NT2/D1 (cell line): Measurements from ENCODE around the gene DUXB.

ENCODE experiments used
- DNase-seq: peaks from one replicate; pipeline ENCODE4 v3.0.0-alpha.2; 2011; ENCODE audit warnings: low read depth, low spot score
- H3K27me3 ChIP-seq: 2 replicates; pipeline ENCODE4 v1.6.0; 2011; ENCODE audit warnings: mild to moderate bottlenecking; ENCODE audit not compliant: insufficient read length, insufficient read depth
- H3K36me3 ChIP-seq: 2 replicates; pipeline ENCODE4 v1.6.1; 2011; ENCODE audit warnings: mild to moderate bottlenecking, low read length, mixed read lengths; ENCODE audit not compliant: insufficient read depth, insufficient read length
- H3K4me1 ChIP-seq: 2 replicates; pipeline ENCODE4 v1.5.1; 2011; ENCODE audit not compliant: insufficient read depth, insufficient read length
- H3K4me3 ChIP-seq: 2 replicates; pipeline ENCODE4 v1.5.1; 2011; ENCODE audit warnings: low read depth; ENCODE audit not compliant: insufficient read length
- H3K9ac ChIP-seq: 2 replicates; pipeline ENCODE4 v1.6.0; 2011; ENCODE audit warnings: low read depth; ENCODE audit not compliant: insufficient read length
- H3K9me3 ChIP-seq: 2 replicates; pipeline ENCODE4 v1.5.1; 2011; ENCODE audit warnings: mild to moderate bottlenecking, low read length; ENCODE audit not compliant: insufficient read depth
- SUZ12 ChIP-seq: IDR thresholded peaks from 2 replicates; pipeline ENCODE4 v1.6.1; 2011; ENCODE audit not compliant: insufficient read length, insufficient read depth; ENCODE audit errors: extremely low read depth
- YY1 ChIP-seq: IDR thresholded peaks from 2 replicates; pipeline ENCODE4 v1.6.1; 2011; ENCODE audit not compliant: insufficient read length, insufficient read depth
- ZNF274 ChIP-seq: IDR thresholded peaks from 2 replicates; pipeline ENCODE4 v1.6.1; 2011; ENCODE audit warnings: mild to moderate bottlenecking, low read depth, low read length

DUXB gene

DNA sequence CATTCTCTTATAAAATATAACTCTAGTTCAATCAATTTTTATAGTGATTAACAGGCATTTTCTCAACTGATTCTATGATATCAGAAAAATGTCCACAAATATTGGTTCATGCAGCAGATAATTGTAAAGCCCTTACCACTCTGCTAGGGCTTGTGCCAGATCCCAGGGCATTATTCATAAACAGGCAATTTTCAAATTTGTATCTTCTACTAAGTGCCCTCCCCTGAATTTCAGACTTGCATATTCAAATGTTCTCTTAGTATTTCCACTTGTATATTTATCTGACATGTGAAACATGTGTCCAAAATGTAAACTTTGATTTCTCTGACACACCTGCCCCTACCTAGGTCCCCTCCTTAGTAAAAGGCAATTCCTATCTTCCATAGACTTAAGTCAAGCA is 33.8 kb downstream of the DUXB start:
- no peaks in the 10 kb centered on the region for H3K27me3 ChIP-seq
- no peak overlapping the region for H3K4me3 ChIP-seq
- no peaks in the 10 kb centered on the region for H3K9me3 ChIP-seq
- H3K36me3 ChIP-seq = no peaks in the 10 kb centered on the region
- H3K4me1 ChIP-seq = no peaks in the 10 kb centered on the region
- H3K9ac ChIP-seq = no peak overlapping the region
- DNase-seq = no peak
- no peak for TF ChIP-seq YY1
- no peak for TF ChIP-seq ZNF274
- no peak for TF ChIP-seq SUZ12

DNA sequence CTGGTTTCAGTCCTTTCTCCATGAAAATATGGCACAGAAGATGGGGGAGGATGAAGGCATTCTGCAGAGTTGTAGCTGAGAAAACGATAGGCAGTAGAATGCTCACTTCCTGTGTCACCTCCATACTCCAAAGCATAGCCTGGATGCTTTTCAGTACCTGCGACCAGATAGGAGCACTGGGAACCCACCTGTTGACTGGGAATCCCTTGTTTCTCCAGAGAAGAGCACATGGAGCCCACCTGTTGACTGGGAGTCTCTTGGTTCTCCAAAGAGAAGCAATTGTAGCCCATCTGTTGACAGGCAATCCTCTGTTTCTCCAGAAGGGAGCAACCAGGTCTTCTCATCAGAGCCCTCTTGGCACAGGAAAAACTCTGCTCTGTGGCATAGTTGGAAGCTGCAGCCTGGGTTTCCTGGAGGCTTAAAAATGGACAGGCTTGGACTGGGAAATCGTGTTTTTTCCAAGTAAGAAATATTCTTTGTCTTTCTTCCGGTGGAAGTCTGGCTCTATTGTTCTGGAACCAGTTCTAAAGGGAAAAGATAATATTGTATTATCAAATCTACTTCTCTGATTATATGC is 40.4 kb downstream of the DUXB start:
- Histone ChIP-seq H3K9me3 (no peaks in the 10 kb centered on the region), H3K4me1 (no peaks in the 10 kb centered on the region), H3K4me3 (no peak overlapping the region), H3K9ac (no peak overlapping the region), H3K36me3 (peaks cover 35% of the 10 kb centered on the region), H3K27me3 (no peaks in the 10 kb centered on the region)
- no peak for TF ChIP-seq ZNF274
- TF ChIP-seq SUZ12 = no peak
- no peak for TF ChIP-seq YY1
- DNase-seq = no peak

DNA sequence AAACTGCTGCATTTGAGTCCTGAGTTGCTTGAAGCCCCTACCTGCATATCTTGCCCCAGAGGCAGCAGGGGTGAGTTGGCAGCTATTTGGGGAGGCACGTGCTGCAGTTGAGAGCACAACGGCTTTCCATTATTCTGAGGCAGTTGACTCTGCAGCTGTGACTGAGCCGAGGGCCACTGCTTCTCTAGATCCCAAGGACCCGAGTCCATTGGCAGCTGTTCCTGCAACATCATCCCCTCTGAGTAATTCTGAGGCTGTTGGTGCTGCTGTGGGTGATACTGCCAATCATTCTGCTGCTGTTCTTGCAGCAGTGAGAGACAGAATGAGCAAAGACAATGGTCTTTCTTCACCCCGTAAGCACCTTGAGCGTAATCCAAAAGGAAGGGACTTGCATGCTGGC is 40.9 kb downstream of the DUXB start:
- no peaks in the 10 kb centered on the region for H3K27me3 ChIP-seq
- H3K9ac ChIP-seq = no peak overlapping the region
- H3K4me1 ChIP-seq = no peaks in the 10 kb centered on the region
- H3K4me3 ChIP-seq = no peak overlapping the region
- H3K9me3 ChIP-seq = no peaks in the 10 kb centered on the region
- TF ChIP-seq SUZ12 = no peak
- H3K36me3 ChIP-seq = peaks cover 40% of the 10 kb centered on the region
- no peak for DNase-seq

DNA sequence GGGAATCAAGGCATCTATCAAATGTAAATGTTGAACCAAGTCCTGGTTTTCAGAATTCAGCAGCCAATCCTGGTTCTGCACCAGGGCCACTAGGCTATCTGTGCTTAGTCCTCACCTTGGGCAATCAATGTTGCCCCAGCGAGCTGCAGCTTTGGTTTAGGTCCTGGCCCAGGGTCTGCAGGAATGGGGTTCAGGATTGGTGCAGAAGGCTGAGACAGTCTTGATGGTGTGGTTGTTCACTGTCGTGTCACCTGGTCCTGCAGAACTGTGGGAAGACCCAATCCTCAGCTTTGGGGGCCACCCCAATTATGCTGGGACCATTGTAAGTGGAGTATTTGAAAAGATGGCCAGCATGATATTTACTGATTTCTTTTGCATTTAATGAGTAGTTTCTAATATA is 43.1 kb downstream of the DUXB start:
- H3K36me3 ChIP-seq = peaks cover 57% of the 10 kb centered on the region

DNA sequence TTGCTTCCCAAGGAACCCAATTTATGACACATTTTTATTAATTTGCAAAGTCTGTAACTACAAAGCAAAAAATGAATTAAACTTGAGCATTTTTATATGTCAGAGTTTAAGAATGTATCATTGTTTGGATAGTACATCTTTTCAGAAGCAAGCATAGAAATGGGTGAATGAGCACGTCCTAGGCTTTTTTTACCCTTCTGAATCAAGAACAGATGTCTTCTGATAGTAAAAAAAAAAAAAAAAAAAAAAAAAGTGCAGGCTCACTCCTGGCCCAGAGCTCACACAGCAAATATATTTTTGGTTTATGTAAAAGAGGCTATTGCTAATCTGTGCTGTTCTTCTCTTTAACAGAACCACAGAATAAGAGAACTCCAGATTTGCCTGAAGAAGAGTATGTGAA is 47.3 kb downstream of the DUXB start:
- H3K36me3 ChIP-seq = peaks cover 59% of the 10 kb centered on the region

More for the DNA sequence above, 43.1 kb downstream of the DUXB start:
- Histone ChIP-seq H3K4me3 (no peak overlapping the region), H3K9ac (no peak overlapping the region), H3K9me3 (no peaks in the 10 kb centered on the region), H3K4me1 (no peaks in the 10 kb centered on the region), H3K27me3 (no peaks in the 10 kb centered on the region)
- DNase-seq = no peak
- no peak for TF ChIP-seq YY1
- TF ChIP-seq SUZ12 = no peak
- no peak for TF ChIP-seq ZNF274

DNA sequence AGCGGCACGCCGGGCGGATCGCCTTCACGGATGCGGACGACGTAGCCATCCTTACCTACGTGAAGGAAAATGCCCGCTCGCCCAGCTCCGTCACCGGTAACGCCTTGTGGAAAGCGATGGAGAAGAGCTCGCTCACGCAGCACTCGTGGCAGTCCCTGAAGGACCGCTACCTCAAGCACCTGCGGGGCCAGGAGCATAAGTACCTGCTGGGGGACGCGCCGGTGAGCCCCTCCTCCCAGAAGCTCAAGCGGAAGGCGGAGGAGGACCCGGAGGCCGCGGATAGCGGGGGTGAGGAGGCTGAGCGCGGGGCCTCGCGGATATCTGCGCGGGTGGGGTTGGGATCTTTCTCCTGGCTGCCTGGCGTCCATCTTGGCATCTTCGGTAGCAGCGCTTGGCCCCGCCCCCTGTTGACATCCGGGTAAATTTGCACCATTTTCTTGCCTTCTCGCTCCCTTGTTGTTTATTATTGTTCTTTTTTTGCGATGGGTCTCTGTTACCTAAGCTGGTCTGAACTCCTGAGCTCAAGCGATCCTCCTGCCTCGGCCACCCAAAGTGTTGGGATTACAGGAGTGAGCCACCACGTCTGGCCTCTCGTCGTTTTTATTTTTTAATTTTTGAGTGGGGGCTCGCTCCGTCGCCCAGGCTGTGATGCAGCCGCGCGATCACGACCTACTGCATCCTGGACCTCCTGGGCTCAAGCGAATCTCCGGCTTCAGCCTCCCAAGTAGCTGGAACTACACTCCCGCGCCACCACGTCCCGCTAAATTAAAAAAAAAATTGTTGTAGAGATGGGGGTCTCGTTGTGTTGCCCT is 52.8 kb downstream of the DUXB start:
- DNase-seq = peak; percentile 57
- Histone ChIP-seq H3K4me1 (no peaks in the 10 kb centered on the region), H3K27me3 (no peaks in the 10 kb centered on the region), H3K9ac (peak overlapping the region; percentile 100), H3K4me3 (peak overlapping the region; percentile 99), H3K9me3 (no peaks in the 10 kb centered on the region), H3K36me3 (peaks cover 38% of the 10 kb centered on the region)
- TF ChIP-seq YY1 = peak; percentile 78
- TF ChIP-seq ZNF274 = no peak
- no peak for TF ChIP-seq SUZ12

More for the DNA sequence above, 47.3 kb downstream of the DUXB start:
- TF ChIP-seq ZNF274 (no peak), YY1 (no peak), SUZ12 (no peak)
- Histone ChIP-seq H3K9me3 (no peaks in the 10 kb centered on the region), H3K4me1 (no peaks in the 10 kb centered on the region), H3K4me3 (no peak overlapping the region), H3K9ac (no peak overlapping the region), H3K27me3 (no peaks in the 10 kb centered on the region)
- DNase-seq = no peak

DNA sequence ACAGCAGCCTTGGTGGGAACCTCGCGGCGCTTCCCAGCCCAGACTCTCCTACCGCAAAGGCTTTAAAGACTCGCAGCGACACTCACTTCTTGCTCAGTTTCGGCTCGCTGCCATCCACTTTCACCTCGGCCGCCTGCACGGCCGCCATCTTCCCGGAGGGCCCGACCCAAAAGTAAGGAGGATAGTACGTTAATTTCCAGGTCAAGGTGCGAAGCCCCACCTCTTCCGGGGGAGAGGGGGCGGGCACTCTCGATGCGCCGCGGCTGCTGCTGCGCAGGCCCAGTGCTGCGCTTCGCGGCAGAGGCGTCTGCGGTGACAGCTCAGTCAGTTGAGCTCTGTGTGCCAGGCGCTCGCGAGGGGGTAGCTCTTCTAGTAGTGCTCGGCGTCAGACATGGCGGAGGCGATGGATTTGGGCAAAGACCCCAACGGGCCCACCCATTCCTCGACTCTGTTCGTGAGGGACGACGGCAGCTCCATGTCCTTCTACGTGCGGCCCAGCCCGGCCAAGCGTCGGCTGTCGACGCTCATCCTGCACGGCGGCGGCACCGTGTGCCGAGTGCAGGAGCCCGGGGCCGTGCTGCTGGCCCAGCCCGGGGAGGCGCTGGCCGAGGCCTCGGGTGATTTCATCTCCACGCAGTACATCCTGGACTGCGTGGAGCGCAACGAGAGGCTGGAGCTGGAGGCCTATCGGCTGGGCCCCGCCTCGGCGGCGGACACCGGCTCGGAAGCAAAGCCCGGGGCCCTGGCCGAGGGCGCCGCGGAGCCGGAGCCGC is 53.6 kb downstream of the DUXB start, which contains the start of the genes KARS1 and TERF2IP:
Gene KARS1, minus strand, starts transcription at position 174 of the 773 bp plus-strand sequence. Its CDS starts 26 bp downstream, at position 148.
Gene TERF2IP, plus strand, starts transcription at position 282 of the 773 bp plus-strand sequence. Its CDS starts 110 bp downstream, at position 392.
- Histone ChIP-seq H3K9ac (peak within 1 kb of the TSS; percentile 100), H3K36me3 (peaks cover 44% of the 10 kb centered on the region), H3K4me3 (peak within 1 kb of the TSS; percentile 99), H3K4me1 (peaks cover under 1% of the 10 kb centered on the region), H3K27me3 (no peaks in the 10 kb centered on the region), H3K9me3 (no peaks in the 10 kb centered on the region)
- peak; percentile 90 for DNase-seq
- peak; percentile 86 for TF ChIP-seq YY1
- TF ChIP-seq ZNF274 = no peak
- TF ChIP-seq SUZ12 = no peak
